GM10847 (cell line): Measurements from ENCODE around the gene PDE4B.

Source experiments
- POLR2A ChIP-seq: IDR thresholded peaks from 2 replicates; pipeline ENCODE4 v1.6.1; 2011; ENCODE audit not compliant: insufficient read length; ENCODE audit errors: extremely low read depth

Gene PDE4B

GRCh38 chr1:66309006-66309741 lies 516.5 kb downstream of the PDE4B start:
- no peak for TF ChIP-seq POLR2A

- no peak for TF ChIP-seq POLR2A
Observed at GRCh38 chr1:66311092-66311491, 518.4 kb downstream of the PDE4B start.

GRCh38 chr1:66311628-66312027 lies 518.9 kb downstream of the PDE4B start:
- no peak for TF ChIP-seq POLR2A

DNA sequence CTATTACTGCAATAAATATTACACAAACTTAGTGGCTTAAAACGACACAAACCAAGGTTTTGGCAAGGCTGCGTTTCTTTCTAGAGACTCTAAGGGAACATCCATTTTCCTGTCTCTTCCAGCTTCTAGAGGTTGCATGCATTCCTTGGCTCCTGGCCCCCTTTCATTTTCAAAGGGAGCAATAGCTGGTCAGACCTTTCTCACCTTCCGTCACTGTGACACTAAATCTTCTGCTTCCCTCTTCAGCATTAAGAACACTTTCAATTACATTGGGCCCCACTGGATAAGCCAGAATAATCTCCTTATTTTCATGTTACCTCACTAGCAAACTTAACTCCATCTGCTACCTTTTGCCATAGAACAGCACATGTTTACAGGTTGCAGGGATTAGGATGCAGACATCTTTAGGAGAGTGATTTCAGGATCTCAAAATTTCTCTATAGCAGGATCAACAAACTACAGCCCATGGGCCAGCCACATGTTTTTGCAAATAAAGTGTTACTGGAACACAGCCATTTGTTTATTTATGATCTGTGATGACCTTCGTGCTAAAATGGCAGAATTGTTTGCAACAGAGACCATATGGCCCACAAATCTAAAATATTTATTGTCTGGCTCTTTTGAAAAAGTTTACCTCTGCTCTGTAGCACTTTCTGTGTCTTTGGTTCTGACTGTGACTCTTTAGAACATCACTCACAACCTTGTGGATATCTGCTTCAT lies 519.7 kb downstream of the PDE4B start:
- TF ChIP-seq POLR2A = no peak

DNA sequence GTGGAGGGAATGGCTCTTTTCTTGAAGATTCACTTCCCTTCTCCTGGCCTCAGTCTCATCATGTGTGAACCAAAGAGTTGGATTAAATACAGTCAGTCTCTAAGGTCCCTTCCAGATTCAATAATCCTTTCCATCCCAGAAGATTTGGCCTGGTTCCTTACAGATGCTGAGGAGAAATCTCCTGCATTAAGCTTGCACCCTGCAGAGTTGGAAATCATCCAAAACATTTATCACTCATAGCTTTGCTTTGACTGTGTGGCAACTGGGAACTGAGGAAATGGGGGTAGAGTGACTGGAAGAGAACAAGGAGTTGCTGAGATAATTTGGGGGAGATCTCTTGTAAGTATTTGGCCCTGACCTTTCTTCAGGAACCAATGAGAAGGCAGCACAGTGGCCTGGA lies 520.7 kb downstream of the PDE4B start:
- no peak for TF ChIP-seq POLR2A

DNA sequence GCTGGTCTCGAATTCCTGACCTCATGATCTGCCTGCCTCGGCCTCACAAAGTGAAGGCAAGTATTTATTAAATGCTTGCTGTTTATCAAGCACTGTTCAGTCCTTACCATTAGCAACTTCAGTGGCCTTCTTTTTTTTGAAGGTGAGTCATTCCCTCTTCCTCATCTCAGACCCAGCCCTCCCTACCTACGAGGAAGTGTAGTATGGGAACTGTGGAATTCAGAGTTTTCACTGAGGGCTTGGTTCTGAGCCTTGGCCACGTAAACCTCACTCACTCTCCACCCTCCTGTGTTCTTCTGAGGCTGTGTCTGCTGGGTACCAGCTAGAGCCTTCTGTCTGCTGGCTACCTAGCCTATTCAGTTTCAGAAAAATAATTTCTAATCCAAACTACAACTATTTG lies 523.0 kb downstream of the PDE4B start:
- TF ChIP-seq POLR2A = no peak

DNA sequence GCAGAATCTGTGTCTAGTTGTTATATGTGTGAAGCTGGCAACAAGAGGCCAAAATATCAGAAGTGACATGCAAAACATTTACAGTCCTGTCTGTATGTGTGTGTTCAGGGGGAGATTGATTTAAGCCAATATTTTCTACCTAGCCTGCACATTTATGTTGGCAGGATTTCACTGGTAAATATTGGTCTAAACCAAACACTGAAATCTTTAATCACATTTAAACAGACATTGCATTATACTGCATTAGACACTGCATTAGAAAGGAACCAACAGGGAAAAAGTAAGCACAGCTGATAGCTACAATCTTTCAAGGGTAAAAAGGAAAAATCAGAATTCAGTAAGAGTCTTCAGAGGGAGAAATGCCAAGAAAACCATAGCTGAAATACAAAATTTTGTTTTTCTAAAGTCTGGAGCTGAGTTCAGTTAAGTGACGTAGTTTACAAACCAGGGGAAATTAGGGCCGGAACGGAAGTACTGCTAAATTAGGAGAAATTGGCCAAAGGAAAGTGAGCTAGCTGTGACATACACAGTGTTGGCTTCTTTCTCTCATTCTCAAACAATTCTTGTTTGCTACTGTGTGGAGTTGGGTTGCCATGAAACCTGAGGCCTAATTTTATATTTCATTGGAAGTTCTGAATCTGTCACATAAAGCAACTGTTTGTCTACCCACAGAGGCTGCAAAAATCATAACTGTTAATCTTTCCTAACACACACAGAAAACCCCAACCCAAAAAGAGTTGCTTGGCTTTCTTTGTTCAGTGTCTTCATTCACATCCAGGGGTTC lies 524.0 kb downstream of the PDE4B start:
- no peak for TF ChIP-seq POLR2A

DNA sequence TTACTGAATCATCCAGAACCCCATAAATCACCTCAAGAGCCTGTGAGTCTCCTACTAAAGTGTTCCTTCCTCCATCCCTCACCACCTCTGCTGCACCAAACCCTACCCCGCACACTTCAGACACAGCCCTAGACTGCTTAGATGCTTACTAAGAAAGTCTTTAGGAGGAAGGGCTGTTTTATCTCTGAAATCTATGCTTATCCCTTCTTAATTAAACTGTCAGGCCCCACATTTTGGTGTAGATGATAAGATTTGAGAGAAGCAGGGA lies 524.5 kb downstream of the PDE4B start:
- TF ChIP-seq POLR2A = no peak

DNA sequence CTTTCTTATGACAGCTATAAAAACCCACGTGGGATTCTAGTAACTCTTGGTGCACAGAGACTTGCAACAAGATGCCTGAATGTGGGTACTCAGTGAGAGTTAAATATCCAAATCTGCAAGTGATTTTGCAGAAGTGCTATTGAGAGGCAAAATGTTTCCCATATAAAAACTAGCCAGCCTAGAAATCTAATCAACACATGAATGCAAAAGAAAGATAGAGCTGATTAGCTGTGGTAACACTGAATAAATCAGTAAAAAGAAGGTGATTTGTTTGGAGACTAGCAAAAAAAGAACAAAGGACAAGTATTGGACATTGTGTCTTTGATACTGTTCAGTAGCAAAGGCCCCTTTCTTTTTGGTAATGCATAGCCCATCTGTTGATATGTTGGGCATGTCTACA lies 527.5 kb downstream of the PDE4B start:
- TF ChIP-seq POLR2A = no peak

DNA sequence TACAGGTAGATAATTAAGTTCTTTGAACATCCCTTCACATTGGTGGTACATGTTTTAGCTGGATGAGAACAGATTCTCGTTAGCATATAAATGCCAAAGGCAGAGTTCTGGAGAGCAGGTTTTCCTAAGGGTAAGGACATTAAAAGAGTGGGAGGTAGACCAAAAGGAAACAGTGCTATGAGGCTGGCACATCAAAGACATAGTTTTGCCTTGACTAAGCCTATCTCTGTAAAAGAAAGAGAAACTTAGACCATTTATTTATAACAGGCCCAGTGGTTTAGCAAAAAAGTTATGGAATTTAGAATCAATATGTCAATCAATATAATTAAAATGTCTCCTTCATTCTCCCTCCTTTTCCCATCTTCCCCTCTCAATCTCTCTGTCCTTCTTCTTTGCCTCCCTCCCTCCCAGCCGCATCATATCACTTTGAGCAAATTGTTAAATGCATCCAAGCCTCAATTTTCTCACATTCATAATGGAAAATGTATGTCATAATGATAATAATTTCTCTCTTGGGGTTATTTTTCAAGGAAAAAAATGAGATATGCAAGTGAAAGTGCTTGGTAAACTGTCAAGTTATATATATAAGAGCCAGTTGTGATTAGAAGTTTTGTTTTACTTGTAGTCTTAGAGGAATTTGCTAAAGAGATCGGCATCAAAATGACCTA lies 531.4 kb downstream of the PDE4B start:
- no peak for TF ChIP-seq POLR2A

DNA sequence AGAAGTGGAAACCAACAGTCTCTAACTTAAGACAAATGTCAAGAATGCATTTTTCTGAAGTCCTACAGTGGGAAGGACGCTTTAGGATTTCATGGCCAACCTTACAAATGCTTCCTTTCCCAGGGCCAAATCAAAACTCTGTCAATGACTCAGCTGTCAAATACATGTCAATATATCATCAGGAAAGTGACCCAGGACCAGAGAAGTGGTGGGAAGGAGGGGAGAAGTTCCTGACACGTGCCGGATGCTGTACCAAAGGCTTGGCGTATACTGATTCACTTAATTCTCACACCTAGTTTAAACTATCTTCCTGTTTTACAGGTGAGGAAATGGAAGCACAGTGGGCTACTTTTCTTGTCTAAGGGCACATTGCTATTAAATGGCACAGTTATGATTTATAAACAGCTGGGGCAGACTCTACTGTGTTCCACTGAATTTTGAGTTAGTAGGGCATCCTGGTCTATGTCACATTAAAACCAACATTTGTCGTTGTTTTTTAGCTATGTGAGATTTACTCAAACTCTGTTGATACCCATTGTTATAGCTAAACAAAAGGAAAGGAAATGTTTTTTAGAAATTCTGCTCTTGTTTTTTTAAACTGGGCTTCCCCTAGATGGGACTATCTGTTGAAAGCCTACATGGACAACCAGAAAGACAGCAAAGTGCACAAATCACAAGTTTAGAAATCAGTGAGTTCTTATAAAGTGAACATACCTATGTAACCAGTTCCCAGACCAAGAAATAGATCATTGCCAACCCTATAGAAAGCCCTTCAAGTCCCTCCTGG lies 533.1 kb downstream of the PDE4B start:
- no peak for TF ChIP-seq POLR2A

DNA sequence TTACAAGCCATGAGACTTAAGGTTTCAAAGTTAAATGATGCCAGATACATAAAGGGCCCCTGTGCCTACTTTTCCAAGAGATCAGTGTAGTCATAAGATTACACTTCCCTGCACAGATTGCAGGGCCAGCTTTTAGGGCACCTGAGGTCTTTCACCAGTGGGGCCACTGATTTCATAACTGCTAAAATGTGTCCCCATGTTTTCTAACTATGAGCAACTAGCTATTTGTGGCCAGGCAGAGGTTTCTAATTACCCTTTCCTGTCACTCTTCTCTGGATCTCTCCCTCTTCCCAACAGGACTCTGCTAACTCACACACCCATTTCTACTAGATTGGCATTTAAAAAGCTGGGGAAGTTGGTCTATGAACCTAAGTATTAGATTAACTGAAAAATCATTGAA lies 534.2 kb downstream of the PDE4B start:
- TF ChIP-seq POLR2A = no peak

DNA sequence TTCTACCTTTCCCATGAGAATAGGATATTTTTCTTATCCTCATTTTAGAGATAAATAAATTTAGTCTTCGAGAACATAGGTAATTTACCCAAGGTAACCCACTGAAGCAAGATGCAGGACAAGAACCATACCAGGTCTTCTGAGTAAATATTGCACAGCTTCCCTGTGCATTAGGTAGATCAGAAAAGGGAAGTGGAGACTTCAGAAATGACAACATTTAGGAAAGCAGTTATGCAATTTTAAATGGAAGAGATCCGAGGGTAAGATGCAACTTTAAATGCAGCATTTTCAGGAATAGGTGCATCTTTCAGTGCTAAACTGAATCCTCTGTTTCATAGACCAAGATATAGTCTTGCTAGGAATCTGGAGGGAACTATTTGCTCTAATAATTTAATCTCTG lies 534.9 kb downstream of the PDE4B start:
- TF ChIP-seq POLR2A = no peak

GRCh38 chr1:66328896-66329295 lies 536.2 kb downstream of the PDE4B start:
- TF ChIP-seq POLR2A = no peak

DNA sequence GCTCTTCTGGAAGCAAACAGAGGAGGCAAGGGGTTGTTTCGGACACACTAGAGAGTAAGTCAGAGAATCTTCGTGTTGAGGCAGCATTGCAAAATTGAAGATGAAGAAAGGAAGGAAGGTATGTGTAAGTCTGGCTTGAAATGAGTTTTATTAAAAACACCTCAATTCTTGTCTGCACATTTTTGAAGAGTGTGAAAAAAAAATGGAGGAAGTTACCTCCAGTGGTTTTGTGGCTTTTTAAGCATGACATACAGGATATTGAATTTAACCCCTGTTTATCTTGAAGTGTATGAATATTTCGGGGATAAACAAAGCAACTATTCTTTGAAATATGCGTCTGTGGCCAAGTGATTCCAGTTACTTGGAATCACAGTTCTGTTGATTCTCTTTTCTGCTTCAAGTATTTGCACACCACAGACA lies 538.0 kb downstream of the PDE4B start:
- no peak for TF ChIP-seq POLR2A
